T-helper 1 cell (primary cell): ENCODE measurements around the gene MYO1F.
A peak's percentile ranks its signal among the peaks of the same experiment; 100 is the strongest.
"Not testable (repeated sequence)": the region's sequence is repeated elsewhere in the genome, so short reads cannot be mapped to it uniquely, and the experiment has no call there.

ENCODE experiments used
- DNase-seq, 5 donors: peaks; one replicate each; pipeline ENCODE4 v3.0.0-alpha.2; 2012 to 2020

Gene MYO1F

GRCh38 chr19:8514505-8515009, 62.7 kb downstream of the MYO1F start:
- not testable (repeated sequence) for DNase-seq

- DNase-seq, result peak; percentile 94 to 97 (median 95)
These were observed 63.3 kb downstream of the MYO1F start, which contains the start of gene ZNF414 for GRCh38 chr19:8513687-8514504. Gene ZNF414 (minus strand): TSS chr19:8514167. CDS start chr19:8514046, 121 bp downstream.

GRCh38 chr19:8513036-8513686, 64.1 kb downstream of the MYO1F start:
- no peak for DNase-seq

- no peak for DNase-seq
These were observed 64.9 kb downstream of the MYO1F start for GRCh38 chr19:8512115-8512967.

- no peak for DNase-seq
These were observed 65.6 kb downstream of the MYO1F start for GRCh38 chr19:8511573-8512101.

- DNase-seq, result no peak
These were observed 66.6 kb downstream of the MYO1F start for GRCh38 chr19:8510589-8511115.

GRCh38 chr19:8506402-8506957, 70.8 kb downstream of the MYO1F start:
- no peak for DNase-seq

GRCh38 chr19:8505680-8506401, 71.4 kb downstream of the MYO1F start:
- DNase-seq, result peak; percentile 33 to 55 (median 48)

GRCh38 chr19:8504919-8505318, 72.3 kb downstream of the MYO1F start:
- no peak for DNase-seq

- no peak for DNase-seq
These were observed 73.1 kb downstream of the MYO1F start for GRCh38 chr19:8504171-8504570.

- no peak for DNase-seq
These were observed 73.7 kb downstream of the MYO1F start for GRCh38 chr19:8503510-8503909.

- no peak for DNase-seq
These were observed 75.3 kb downstream of the MYO1F start for GRCh38 chr19:8501981-8502380.

GRCh38 chr19:8501516-8501915, 75.7 kb downstream of the MYO1F start:
- DNase-seq, result no peak

GRCh38 chr19:8500158-8500557, 77.1 kb downstream of the MYO1F start:
- no peak for DNase-seq

- no peak for DNase-seq
These were observed 78.0 kb downstream of the MYO1F start for GRCh38 chr19:8499048-8499833.

- DNase-seq, result no peak
These were observed 78.9 kb downstream of the MYO1F start for GRCh38 chr19:8498295-8498694.

- DNase-seq, result no peak
These were observed 83.1 kb downstream of the MYO1F start for GRCh38 chr19:8494158-8494557.

- DNase-seq, result no peak
These were observed 85.7 kb downstream of the MYO1F start for GRCh38 chr19:8491574-8491973.

- DNase-seq, result no peak
These were observed 86.4 kb downstream of the MYO1F start for GRCh38 chr19:8490873-8491272.

GRCh38 chr19:8490395-8490760, 86.9 kb downstream of the MYO1F start:
- DNase-seq, result no peak
